ENCODE data around the gene RBCK1. TPM values are rescaled to one million over a fixed set of nuclear protein-coding genes. Genes with fewer than 3 reads are reported as not detected.

RBCK1 gene
- total RNA-seq, 1 donor from 2014 or later = 119 TPM

GRCh38 chr20:400454-401275, 7.4 kb upstream of the RBCK1 start:
- H3K36me3 Mint-ChIP-seq (ENCODE audit: unreplicated experiment) = peaks cover 13% of the 10 kb centered on the region
- DNase-seq (ENCODE audit: extremely low spot score, unreplicated experiment) = no peak
- peak overlapping the region; percentile 43 for H3K27ac Mint-ChIP-seq (ENCODE audit: unreplicated experiment)
- H3K4me3 Mint-ChIP-seq (ENCODE audit: unreplicated experiment) = no peak overlapping the region
- no peak for TF ChIP-seq CTCF (IDR thresholded peaks at IDR 0.05)
- H3K9me3 Mint-ChIP-seq (ENCODE audit: unreplicated experiment) = no peaks in the 10 kb centered on the region
- H3K4me1 Mint-ChIP-seq (ENCODE audit: unreplicated experiment) = peaks cover 4% of the 10 kb centered on the region
- H3K27me3 Mint-ChIP-seq (ENCODE audit: unreplicated experiment) = no peaks in the 10 kb centered on the region

GRCh38 chr20:401682-402495, 6.2 kb upstream of the RBCK1 start:
- no peak overlapping the region for H3K4me3 Mint-ChIP-seq (ENCODE audit: unreplicated experiment)
- DNase-seq (ENCODE audit: extremely low spot score, unreplicated experiment) = no peak
- H3K9me3 Mint-ChIP-seq (ENCODE audit: unreplicated experiment) = no peaks in the 10 kb centered on the region
- H3K4me1 Mint-ChIP-seq (ENCODE audit: unreplicated experiment) = peaks cover 7% of the 10 kb centered on the region
- no peak for TF ChIP-seq CTCF (IDR thresholded peaks at IDR 0.05)
- no peaks in the 10 kb centered on the region for H3K27me3 Mint-ChIP-seq (ENCODE audit: unreplicated experiment)
- H3K36me3 Mint-ChIP-seq (ENCODE audit: unreplicated experiment) = peaks cover 10% of the 10 kb centered on the region
- H3K27ac Mint-ChIP-seq (ENCODE audit: unreplicated experiment) = peak overlapping the region; percentile 52

GRCh38 chr20:402496-402885, 5.6 kb upstream of the RBCK1 start:
- no peaks in the 10 kb centered on the region for H3K9me3 Mint-ChIP-seq (ENCODE audit: unreplicated experiment)
- no peak overlapping the region for H3K4me3 Mint-ChIP-seq (ENCODE audit: unreplicated experiment)
- TF ChIP-seq CTCF (IDR thresholded peaks at IDR 0.05) = no peak
- no peak overlapping the region for H3K27ac Mint-ChIP-seq (ENCODE audit: unreplicated experiment)
- H3K27me3 Mint-ChIP-seq (ENCODE audit: unreplicated experiment) = no peaks in the 10 kb centered on the region
- peaks cover 7% of the 10 kb centered on the region for H3K36me3 Mint-ChIP-seq (ENCODE audit: unreplicated experiment)
- peaks cover 13% of the 10 kb centered on the region for H3K4me1 Mint-ChIP-seq (ENCODE audit: unreplicated experiment)
- no peak for DNase-seq (ENCODE audit: extremely low spot score, unreplicated experiment)

- Mint-ChIP-seq H3K36me3 (ENCODE audit: unreplicated experiment) (peaks cover 1% of the 10 kb centered on the region), H3K4me3 (ENCODE audit: unreplicated experiment) (no peak overlapping the region), H3K9me3 (ENCODE audit: unreplicated experiment) (no peaks in the 10 kb centered on the region), H3K27me3 (ENCODE audit: unreplicated experiment) (no peaks in the 10 kb centered on the region), H3K27ac (ENCODE audit: unreplicated experiment) (no peak overlapping the region), H3K4me1 (ENCODE audit: unreplicated experiment) (peaks cover 14% of the 10 kb centered on the region)
- TF ChIP-seq CTCF (IDR thresholded peaks at IDR 0.05) = no peak
- no peak for DNase-seq (ENCODE audit: extremely low spot score, unreplicated experiment)
Measured at GRCh38 chr20:402898-403581, 5.1 kb upstream of the RBCK1 start.

All from osteocyte (in vitro differentiated cells).